Astrocyte (in vitro differentiated cells and primary cell): ENCODE measurements around the gene ITGAX.

ENCODE experiments used
- CTCF ChIP-seq: IDR thresholded peaks from 2 replicates; pipeline ENCODE4 v1.5.1; 2011; ENCODE audit warnings: low read depth, mild to moderate bottlenecking, inconsistent platforms, low read length, moderate library complexity; ENCODE audit not compliant: insufficient read depth
- EZH2 ChIP-seq: IDR thresholded peaks from 2 replicates; pipeline ENCODE4 v1.6.1; 2012; ENCODE audit warnings: mild to moderate bottlenecking, low read length, inconsistent platforms; ENCODE audit not compliant: insufficient read depth

GRCh38 chr16:31371008-31371407 lies 16.0 kb downstream of the ITGAX start:
- TF ChIP-seq CTCF (no peak), EZH2 (no peak)
